Measurements from ENCODE around the gene WIPF3. TPM values are rescaled to one million over a fixed set of nuclear protein-coding genes. Genes with fewer than 3 reads are reported as not detected.

Gene WIPF3
- total and polyA plus RNA-seq, 2 donors (not counting 1 experiment from before 2014, with no cell fraction given): not detected

DNA sequence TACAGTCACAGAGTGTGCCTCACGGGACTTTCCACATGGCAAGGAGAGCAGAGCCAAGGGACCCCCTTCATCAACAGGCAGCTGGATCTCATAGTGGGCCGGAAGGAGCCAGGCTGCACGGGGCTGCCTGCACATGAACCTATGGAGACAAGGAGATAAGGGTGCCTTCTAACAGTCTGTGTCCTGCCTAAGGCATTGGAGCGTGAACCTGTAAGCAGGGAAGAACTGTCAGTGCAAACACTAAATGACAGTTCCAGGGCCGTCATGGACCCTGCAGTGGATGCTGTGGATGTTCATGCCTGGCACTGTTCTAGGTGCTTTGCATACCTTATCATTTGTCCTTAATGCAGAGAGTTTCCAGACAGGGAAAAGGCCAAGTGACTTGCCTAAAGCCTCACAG is 85.9 kb downstream of the WIPF3 start:
- 95% methylated on average over 5 of the region's 5 CpGs for WGBS (ENCODE audit: insufficient coverage)
- intact Hi-C loops (cut with micrococcal nuclease): no loop called here
- H3K27me3 Mint-ChIP-seq: peaks cover 4% of the 10 kb centered on the region
- no peak overlapping the region for H3K27ac Mint-ChIP-seq
- ChIA-PET CTCF (no interaction called here), POLR2A (no interaction called here)
- no peak for ATAC-seq (ENCODE audit: low read depth)
- TF ChIP-seq CTCF (IDR thresholded peaks at IDR 0.05) (no peak), EZH2 (IDR thresholded peaks at IDR 0.05; ENCODE audit: borderline replicate concordance, insufficient read depth, low read depth, low read length, poor library complexity, severe bottlenecking) (no peak)
- H2AFZ ChIP-seq (ENCODE audit: insufficient read depth, low read depth, low read length, poor library complexity, severe bottlenecking): no peak overlapping the region
- H3K9me3 ChIP-seq (ENCODE audit: control extremely low read depth in 1 of 3, control insufficient read depth in 2 of 3, insufficient read depth in 1 of 3, low read length in 2 of 3): no peaks in the 10 kb centered on the region
- H3K4me1 Mint-ChIP-seq: no peaks in the 10 kb centered on the region
- H3K27ac ChIP-seq (ENCODE audit: low read length in 2 of 2): no peak overlapping the region
- H4K20me1 ChIP-seq (ENCODE audit: control insufficient read depth, insufficient read depth, low read length, poor library complexity, severe bottlenecking): no peaks in the 10 kb centered on the region
- H3K4me1 ChIP-seq (ENCODE audit: control insufficient read depth in 2 of 2, insufficient read depth in 2 of 2, low read length in 2 of 2): no peaks in the 10 kb centered on the region
- H3K4me3 ChIP-seq (ENCODE audit: control extremely low read depth in 1 of 5, extremely low read depth in 1 of 5, insufficient read depth in 1 of 5, low read depth in 2 of 5, low read length in 4 of 5): no peak overlapping the region
- no peak overlapping the region for H3K9ac ChIP-seq (ENCODE audit: low read length)
- H3K79me2 ChIP-seq (ENCODE audit: control insufficient read depth, insufficient read depth, low read length): no peaks in the 10 kb centered on the region
- no peaks in the 10 kb centered on the region for H3K36me3 ChIP-seq (replicated peaks in 1 of 2; ENCODE audit: control extremely low read depth in 1 of 2, control insufficient read depth in 1 of 2, extremely low read depth in 1 of 2, insufficient read depth in 2 of 2, low read length in 1 of 2)
- no peaks in the 10 kb centered on the region for H3K9me3 Mint-ChIP-seq (ENCODE audit: insufficient read depth)
- H3K4me2 ChIP-seq (replicated peaks; ENCODE audit: low read depth, low read length, poor library complexity, severe bottlenecking): no peak overlapping the region
- H3K4me3 Mint-ChIP-seq: no peak overlapping the region
- DNase-seq: no peak
- no peaks in the 10 kb centered on the region for H3K27me3 ChIP-seq (replicated peaks in 1 of 4; ENCODE audit: control extremely low read depth in 1 of 4, control insufficient read depth in 3 of 4, insufficient read depth in 4 of 4, low read length in 3 of 4)

DNA sequence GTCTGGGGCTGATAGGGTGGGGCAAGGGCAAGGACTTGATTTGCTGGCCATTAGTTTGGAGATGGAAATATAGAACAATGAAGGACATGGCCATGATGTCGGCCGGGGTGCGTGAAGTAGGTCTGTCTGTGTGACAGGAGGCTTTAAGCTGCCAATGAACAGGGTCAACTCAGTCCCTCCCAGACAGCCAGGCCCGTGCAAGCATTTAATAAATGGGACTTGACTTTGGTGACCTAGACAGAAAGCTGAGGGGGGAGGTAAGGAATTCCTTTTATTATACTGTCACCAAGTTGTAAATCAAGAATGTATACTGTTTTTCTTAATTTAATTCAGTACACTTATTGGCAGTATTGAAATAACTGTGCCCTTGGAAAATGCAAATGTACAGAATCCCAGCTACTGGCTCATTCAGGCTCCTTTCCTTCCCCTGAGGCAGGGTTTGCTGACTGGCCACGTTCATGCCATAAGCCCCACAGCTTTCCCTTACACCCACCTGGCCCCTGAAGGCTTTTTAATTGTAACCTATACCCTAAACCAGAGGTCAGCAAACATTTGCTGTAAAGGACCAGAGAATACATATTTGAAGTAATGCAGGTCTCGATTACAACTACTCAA is 87.2 kb downstream of the WIPF3 start:
- DNase-seq (no peak), ATAC-seq (ENCODE audit: low read depth) (no peak)
- H3K4me2 ChIP-seq (replicated peaks; ENCODE audit: low read depth, low read length, poor library complexity, severe bottlenecking): no peak overlapping the region
- H3K27ac ChIP-seq (ENCODE audit: low read length in 2 of 2): no peak overlapping the region
- no peak overlapping the region for H3K4me3 Mint-ChIP-seq
- no peaks in the 10 kb centered on the region for H3K9me3 Mint-ChIP-seq (ENCODE audit: insufficient read depth)
- intact Hi-C loops (cut with micrococcal nuclease): no loop called here
- H3K27ac Mint-ChIP-seq: no peak overlapping the region
- peaks cover 13% of the 10 kb centered on the region for H3K27me3 Mint-ChIP-seq
- CTCF ChIA-PET: no interaction called here
- POLR2A ChIA-PET: no interaction called here
- H3K27me3 ChIP-seq (replicated peaks in 1 of 4; ENCODE audit: control extremely low read depth in 1 of 4, control insufficient read depth in 3 of 4, insufficient read depth in 4 of 4, low read length in 3 of 4): no peaks in the 10 kb centered on the region
- H3K36me3 ChIP-seq (replicated peaks in 1 of 2; ENCODE audit: control extremely low read depth in 1 of 2, control insufficient read depth in 1 of 2, extremely low read depth in 1 of 2, insufficient read depth in 2 of 2, low read length in 1 of 2): no peaks in the 10 kb centered on the region
- H3K79me2 ChIP-seq (ENCODE audit: control insufficient read depth, insufficient read depth, low read length): no peaks in the 10 kb centered on the region
- H4K20me1 ChIP-seq (ENCODE audit: control insufficient read depth, insufficient read depth, low read length, poor library complexity, severe bottlenecking): no peaks in the 10 kb centered on the region
- no peak overlapping the region for H3K4me3 ChIP-seq (ENCODE audit: control extremely low read depth in 1 of 5, extremely low read depth in 1 of 5, insufficient read depth in 1 of 5, low read depth in 2 of 5, low read length in 4 of 5)
- H3K4me1 Mint-ChIP-seq: no peaks in the 10 kb centered on the region
- H3K4me1 ChIP-seq (ENCODE audit: control insufficient read depth in 2 of 2, insufficient read depth in 2 of 2, low read length in 2 of 2): no peaks in the 10 kb centered on the region
- H3K9ac ChIP-seq (ENCODE audit: low read length): no peak overlapping the region
- H3K9me3 ChIP-seq (ENCODE audit: control extremely low read depth in 1 of 3, control insufficient read depth in 2 of 3, insufficient read depth in 1 of 3, low read length in 2 of 3): peaks cover 0 to 3% (median 0%) of the 10 kb centered on the region in 3 donors
- no peak overlapping the region for H2AFZ ChIP-seq (ENCODE audit: insufficient read depth, low read depth, low read length, poor library complexity, severe bottlenecking)
- WGBS (ENCODE audit: insufficient coverage): 97% methylated on average over 3 of the region's 6 CpGs
- no peak for TF ChIP-seq EZH2 (IDR thresholded peaks at IDR 0.05; ENCODE audit: borderline replicate concordance, insufficient read depth, low read depth, low read length, poor library complexity, severe bottlenecking)
- TF ChIP-seq CTCF (IDR thresholded peaks at IDR 0.05): no peak
